ENCODE measurements around the gene PLAAT3.

DNA sequence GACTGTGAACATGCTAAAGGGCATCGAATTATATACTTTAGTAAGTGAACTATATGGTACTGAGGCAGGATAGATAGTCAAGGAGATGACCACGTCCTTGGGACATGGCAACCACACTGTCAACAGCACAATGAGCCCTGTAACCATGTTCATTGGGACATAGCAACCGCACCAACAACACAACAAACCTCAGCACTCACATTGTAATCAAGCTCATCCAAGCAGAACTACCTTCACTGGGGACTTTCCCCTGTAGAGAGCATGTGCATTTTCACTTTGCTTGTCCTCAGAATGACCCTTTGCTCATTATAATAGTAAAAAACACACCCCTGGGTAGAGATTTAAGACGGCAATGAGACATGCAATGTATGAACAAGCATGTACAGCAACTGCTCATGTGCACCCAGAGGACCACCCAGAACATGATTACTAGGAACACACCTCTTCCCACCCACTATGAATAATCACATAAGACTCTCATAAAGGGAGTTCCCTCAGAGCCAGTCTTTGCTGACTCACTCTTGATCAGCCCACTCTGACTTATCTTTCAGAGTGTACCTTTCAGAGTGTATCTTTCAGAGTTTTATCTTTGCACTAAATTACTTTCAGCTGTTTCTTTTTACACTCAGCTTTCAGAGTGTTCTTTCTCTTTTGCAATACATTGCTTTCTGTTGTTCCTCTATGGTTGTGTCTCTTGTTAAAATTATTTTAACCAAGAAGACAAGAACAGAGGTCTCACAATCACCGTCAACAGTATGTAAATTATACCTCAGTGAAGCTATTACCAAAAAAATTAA, 47.0 kb downstream of the PLAAT3 start:
- TF ChIP-seq, protein P1, sequence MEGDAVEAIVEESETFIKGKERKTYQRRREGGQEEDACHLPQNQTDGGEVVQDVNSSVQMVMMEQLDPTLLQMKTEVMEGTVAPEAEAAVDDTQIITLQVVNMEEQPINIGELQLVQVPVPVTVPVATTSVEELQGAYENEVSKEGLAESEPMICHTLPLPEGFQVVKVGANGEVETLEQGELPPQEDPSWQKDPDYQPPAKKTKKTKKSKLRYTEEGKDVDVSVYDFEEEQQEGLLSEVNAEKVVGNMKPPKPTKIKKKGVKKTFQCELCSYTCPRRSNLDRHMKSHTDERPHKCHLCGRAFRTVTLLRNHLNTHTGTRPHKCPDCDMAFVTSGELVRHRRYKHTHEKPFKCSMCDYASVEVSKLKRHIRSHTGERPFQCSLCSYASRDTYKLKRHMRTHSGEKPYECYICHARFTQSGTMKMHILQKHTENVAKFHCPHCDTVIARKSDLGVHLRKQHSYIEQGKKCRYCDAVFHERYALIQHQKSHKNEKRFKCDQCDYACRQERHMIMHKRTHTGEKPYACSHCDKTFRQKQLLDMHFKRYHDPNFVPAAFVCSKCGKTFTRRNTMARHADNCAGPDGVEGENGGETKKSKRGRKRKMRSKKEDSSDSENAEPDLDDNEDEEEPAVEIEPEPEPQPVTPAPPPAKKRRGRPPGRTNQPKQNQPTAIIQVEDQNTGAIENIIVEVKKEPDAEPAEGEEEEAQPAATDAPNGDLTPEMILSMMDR (conservative IDR thresholded peaks at IDR 0.05; ENCODE audit: low read depth, low read length), result no peak
- TF ChIP-seq EZH2 (IDR thresholded peaks at IDR 0.05; ENCODE audit: borderline replicate concordance, low read depth, low read length, poor library complexity, severe bottlenecking), result no peak

All from A673 (cell line).